DND-41 (cell line): Measurements from ENCODE around the gene ZNF609.

ENCODE experiments used
- EZH2 ChIP-seq: IDR thresholded peaks from 3 replicates; pipeline ENCODE4 v1.6.1; 2012; ENCODE audit warnings: borderline replicate concordance, low read depth, mild to moderate bottlenecking, moderate library complexity, low read length, inconsistent platforms; ENCODE audit not compliant: severe bottlenecking
- TF ChIP-seq, protein P1 (sequence below): IDR thresholded peaks from 2 replicates; pipeline ENCODE4 v1.5.1; 2012; ENCODE audit warnings: borderline replicate concordance, low read length, moderate library complexity, mild to moderate bottlenecking; ENCODE audit not compliant: poor library complexity, severe bottlenecking; ENCODE audit errors: extremely low read depth

DNA sequence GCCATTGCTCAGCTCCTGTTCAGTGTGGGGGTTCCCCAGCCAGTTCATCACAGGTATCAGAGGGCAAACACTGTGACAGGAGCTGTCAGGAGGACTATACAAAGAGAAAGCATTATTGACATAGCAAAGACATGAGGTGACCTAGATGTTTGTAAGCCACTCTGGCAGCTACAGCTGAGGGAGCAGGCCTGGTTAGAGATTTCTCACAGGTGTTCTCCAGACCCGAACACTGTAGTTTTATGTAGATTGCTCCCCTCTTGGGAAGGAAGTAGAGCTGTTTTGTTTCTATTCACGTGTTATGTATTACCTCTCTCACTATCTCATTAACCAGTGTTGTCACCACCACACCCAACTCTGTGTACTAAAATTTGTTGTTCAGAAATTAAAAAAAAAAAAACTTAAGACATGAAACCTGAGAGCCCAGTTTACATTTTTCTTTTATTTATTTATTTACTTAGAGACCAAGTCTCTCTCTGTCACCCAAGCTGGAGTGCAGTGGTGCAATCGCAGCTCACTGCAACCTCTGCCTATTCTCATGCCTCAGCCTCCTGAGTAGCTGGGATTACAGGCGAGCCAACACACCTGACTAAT, 191.3 kb downstream of the ZNF609 start:
- TF ChIP-seq, protein P1, sequence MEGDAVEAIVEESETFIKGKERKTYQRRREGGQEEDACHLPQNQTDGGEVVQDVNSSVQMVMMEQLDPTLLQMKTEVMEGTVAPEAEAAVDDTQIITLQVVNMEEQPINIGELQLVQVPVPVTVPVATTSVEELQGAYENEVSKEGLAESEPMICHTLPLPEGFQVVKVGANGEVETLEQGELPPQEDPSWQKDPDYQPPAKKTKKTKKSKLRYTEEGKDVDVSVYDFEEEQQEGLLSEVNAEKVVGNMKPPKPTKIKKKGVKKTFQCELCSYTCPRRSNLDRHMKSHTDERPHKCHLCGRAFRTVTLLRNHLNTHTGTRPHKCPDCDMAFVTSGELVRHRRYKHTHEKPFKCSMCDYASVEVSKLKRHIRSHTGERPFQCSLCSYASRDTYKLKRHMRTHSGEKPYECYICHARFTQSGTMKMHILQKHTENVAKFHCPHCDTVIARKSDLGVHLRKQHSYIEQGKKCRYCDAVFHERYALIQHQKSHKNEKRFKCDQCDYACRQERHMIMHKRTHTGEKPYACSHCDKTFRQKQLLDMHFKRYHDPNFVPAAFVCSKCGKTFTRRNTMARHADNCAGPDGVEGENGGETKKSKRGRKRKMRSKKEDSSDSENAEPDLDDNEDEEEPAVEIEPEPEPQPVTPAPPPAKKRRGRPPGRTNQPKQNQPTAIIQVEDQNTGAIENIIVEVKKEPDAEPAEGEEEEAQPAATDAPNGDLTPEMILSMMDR = no peak
- TF ChIP-seq EZH2 = no peak
